Bone marrow (tissue), 2 donors: ENCODE measurements around the gene RPP14.
A peak's percentile ranks its signal among the peaks of the same experiment; 100 is the strongest.
"Not testable (repeated sequence)": the region's sequence is repeated elsewhere in the genome, so short reads cannot be mapped to it uniquely, and the experiment has no call there.

Source experiments
- DNase-seq, 2 donors: peaks; one replicate each; lab custom pipeline; 2025; lab: John Stamatoyannopoulos, UW

The RPP14 gene

GRCh38 chr3:58305882-58306711 is at the start of gene RPP14, which contains the start of gene HTD2:
RPP14 (plus strand) TSS chr3:58306245; CDS start chr3:58310330, 4,085 bp downstream.
HTD2 (plus strand) TSS chr3:58306520; CDS start chr3:58317614, 11,094 bp downstream.
- DNase-seq: peak; percentile 95 to 96

GRCh38 chr3:58256511-58256910 is 49.5 kb upstream of the RPP14 start:
- DNase-seq: no peak

- DNase-seq: no peak
Observed at GRCh38 chr3:58258392-58259055, 47.5 kb upstream of the RPP14 start.

GRCh38 chr3:58260261-58260731 is 45.7 kb upstream of the RPP14 start:
- peak; percentile 41 to 60 for DNase-seq

- DNase-seq: peak in 1 of 2 donors; percentile 60
Observed at GRCh38 chr3:58260733-58261132, 45.3 kb upstream of the RPP14 start.

GRCh38 chr3:58261954-58262666 is 43.9 kb upstream of the RPP14 start:
- no peak for DNase-seq

- DNase-seq: no peak
Observed at GRCh38 chr3:58266577-58266976, 39.5 kb upstream of the RPP14 start.

- not testable (repeated sequence) for DNase-seq
Observed at GRCh38 chr3:58267543-58267942, 38.5 kb upstream of the RPP14 start.

- no peak for DNase-seq
Observed at GRCh38 chr3:58269356-58269755, 36.7 kb upstream of the RPP14 start.

- no peak for DNase-seq
Observed at GRCh38 chr3:58270485-58270884, 35.6 kb upstream of the RPP14 start.

- DNase-seq: peak in 1 of 2 donors; percentile 77
Observed at GRCh38 chr3:58271901-58272501, 34.0 kb upstream of the RPP14 start.

GRCh38 chr3:58272891-58273290 is 33.2 kb upstream of the RPP14 start:
- DNase-seq: no peak

GRCh38 chr3:58273362-58273761 is 32.7 kb upstream of the RPP14 start:
- DNase-seq: not testable (repeated sequence)

GRCh38 chr3:58274027-58274614 is 31.9 kb upstream of the RPP14 start:
- no peak for DNase-seq

GRCh38 chr3:58281069-58281468 is 25.0 kb upstream of the RPP14 start:
- no peak for DNase-seq

- no peak for DNase-seq
Observed at GRCh38 chr3:58285334-58285733, 20.7 kb upstream of the RPP14 start.

GRCh38 chr3:58287354-58287753 is 18.7 kb upstream of the RPP14 start:
- DNase-seq: no peak

GRCh38 chr3:58288011-58288728 is 17.9 kb upstream of the RPP14 start:
- no peak for DNase-seq

GRCh38 chr3:58288964-58289613 is 17.0 kb upstream of the RPP14 start:
- not testable (repeated sequence) for DNase-seq

GRCh38 chr3:58290446-58290845 is 15.6 kb upstream of the RPP14 start:
- not testable (repeated sequence) for DNase-seq
